GM10248 (cell line): ENCODE results near the gene CCDC38.

Source experiments
- CTCF ChIA-PET: fragments of 300-600 bp; sonication (Branson Sonifier 250); formaldehyde crosslinking; extraction: SDS; loops from one replicate; lab custom pipeline; 2021; ENCODE audit warnings: antibody characterized with exemption; lab: Yijun Ruan, JAX
- POLR2A ChIA-PET: fragments of 350-650 bp; sonication (Branson Sonifier 250); formaldehyde crosslinking; extraction: SDS; loops from one replicate; lab custom pipeline; 2020; ENCODE audit warnings: antibody characterized with exemption; lab: Yijun Ruan, JAX
- DNase-seq: peaks from one replicate; pipeline ENCODE4 v3.0.0; 2012; ENCODE audit errors: extremely low spot score
- TF ChIP-seq, protein P1 (sequence below): IDR thresholded peaks from 2 replicates; pipeline ENCODE4 v1.5.1; 2012; ENCODE audit warnings: mild to moderate bottlenecking, low read depth; ENCODE audit errors: extremely low read depth, missing control alignments, control extremely low read depth

The CCDC38 gene

GRCh38 chr12:95882873-95883272, 59.5 kb downstream of the CCDC38 start:
- no peak for DNase-seq
- TF ChIP-seq, protein P1, sequence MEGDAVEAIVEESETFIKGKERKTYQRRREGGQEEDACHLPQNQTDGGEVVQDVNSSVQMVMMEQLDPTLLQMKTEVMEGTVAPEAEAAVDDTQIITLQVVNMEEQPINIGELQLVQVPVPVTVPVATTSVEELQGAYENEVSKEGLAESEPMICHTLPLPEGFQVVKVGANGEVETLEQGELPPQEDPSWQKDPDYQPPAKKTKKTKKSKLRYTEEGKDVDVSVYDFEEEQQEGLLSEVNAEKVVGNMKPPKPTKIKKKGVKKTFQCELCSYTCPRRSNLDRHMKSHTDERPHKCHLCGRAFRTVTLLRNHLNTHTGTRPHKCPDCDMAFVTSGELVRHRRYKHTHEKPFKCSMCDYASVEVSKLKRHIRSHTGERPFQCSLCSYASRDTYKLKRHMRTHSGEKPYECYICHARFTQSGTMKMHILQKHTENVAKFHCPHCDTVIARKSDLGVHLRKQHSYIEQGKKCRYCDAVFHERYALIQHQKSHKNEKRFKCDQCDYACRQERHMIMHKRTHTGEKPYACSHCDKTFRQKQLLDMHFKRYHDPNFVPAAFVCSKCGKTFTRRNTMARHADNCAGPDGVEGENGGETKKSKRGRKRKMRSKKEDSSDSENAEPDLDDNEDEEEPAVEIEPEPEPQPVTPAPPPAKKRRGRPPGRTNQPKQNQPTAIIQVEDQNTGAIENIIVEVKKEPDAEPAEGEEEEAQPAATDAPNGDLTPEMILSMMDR = no peak
- ChIA-PET POLR2A (no interaction called here), CTCF (no interaction called here)

- ChIA-PET CTCF (no interaction called here), POLR2A (no interaction called here)
- no peak for DNase-seq
- TF ChIP-seq, protein P1 = no peak
These were observed 60.3 kb downstream of the CCDC38 start for GRCh38 chr12:95882080-95882479.

DNA sequence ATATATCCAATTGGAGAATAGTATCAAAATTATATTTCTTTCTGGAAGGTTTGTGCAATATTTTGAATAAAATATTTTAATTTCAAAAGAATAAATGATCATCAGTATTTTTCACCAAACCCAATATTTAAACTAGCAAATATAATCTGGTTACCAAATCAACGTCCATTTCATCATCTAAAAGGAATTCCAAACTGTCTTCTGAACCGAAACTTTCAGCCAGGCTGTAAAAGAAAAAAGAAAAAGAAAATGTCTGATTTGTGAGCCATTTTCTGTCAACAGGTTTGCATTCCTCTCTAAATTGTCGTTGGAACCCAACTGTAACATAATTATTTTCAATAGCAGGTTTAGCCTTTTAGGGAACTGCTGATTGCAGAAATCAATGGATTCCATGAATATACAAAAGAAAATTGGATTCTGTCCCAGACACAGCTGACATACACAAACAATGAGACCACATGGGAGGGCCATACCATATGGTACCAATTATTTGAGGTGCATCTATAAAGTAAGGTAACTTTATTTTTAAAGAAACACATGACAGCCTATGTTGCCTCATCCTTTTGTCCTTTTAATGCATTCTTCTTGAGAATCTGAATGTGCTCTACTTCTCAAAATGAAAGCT, 61.0 kb downstream of the CCDC38 start:
- ChIA-PET CTCF (no interaction called here), POLR2A (no interaction called here)
- TF ChIP-seq, protein P1 = no peak
- DNase-seq = no peak

GRCh38 chr12:95880895-95881294, 61.5 kb downstream of the CCDC38 start:
- TF ChIP-seq, protein P1 = no peak
- POLR2A ChIA-PET = no interaction called here

DNA sequence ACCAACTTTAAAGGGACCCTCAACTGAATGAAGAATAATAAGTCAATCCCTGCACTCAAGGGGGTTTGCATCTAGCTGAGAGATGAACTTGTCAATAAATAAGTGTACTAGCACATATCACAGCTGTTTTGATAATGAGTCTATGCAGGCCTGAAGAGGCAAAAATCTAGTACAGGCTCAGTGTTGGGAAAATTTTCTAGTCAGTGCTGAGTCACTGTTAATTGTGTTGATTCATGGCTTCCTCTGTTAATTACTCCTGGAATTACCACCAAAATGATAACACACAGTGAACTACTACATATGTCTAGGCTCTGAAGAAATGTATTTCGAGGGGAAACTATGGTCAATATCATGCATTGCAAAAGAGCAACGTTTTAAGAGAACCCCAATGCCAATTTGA, 64.8 kb downstream of the CCDC38 start:
- TF ChIP-seq, protein P1 = no peak
- ChIA-PET POLR2A (no interaction called here), CTCF (interaction anchor here (0.7 kb wide), 1 partner anchor 13 kb away, joined by 3 read pairs; no protein-coding TSS in a partner anchor)
- no peak for DNase-seq

More at GRCh38 chr12:95880895-95881294, 61.5 kb downstream of the CCDC38 start:
- no peak for DNase-seq
- CTCF ChIA-PET = no interaction called here

- no peak for DNase-seq
- POLR2A ChIA-PET = no interaction called here
- CTCF ChIA-PET = no interaction called here
- TF ChIP-seq, protein P1 = no peak
These were observed 68.0 kb downstream of the CCDC38 start for GRCh38 chr12:95874452-95874851.
